CD1c-positive myeloid dendritic cell (primary cell): ENCODE results near the gene PIGN.
A peak's percentile ranks its signal among the peaks of the same experiment; 100 is the strongest.

ENCODE experiments used
- DNase-seq: peaks from one replicate; pipeline ENCODE4 v3.0.0-alpha.2; 2016; ENCODE audit errors: extremely low spot score

The PIGN gene

DNA sequence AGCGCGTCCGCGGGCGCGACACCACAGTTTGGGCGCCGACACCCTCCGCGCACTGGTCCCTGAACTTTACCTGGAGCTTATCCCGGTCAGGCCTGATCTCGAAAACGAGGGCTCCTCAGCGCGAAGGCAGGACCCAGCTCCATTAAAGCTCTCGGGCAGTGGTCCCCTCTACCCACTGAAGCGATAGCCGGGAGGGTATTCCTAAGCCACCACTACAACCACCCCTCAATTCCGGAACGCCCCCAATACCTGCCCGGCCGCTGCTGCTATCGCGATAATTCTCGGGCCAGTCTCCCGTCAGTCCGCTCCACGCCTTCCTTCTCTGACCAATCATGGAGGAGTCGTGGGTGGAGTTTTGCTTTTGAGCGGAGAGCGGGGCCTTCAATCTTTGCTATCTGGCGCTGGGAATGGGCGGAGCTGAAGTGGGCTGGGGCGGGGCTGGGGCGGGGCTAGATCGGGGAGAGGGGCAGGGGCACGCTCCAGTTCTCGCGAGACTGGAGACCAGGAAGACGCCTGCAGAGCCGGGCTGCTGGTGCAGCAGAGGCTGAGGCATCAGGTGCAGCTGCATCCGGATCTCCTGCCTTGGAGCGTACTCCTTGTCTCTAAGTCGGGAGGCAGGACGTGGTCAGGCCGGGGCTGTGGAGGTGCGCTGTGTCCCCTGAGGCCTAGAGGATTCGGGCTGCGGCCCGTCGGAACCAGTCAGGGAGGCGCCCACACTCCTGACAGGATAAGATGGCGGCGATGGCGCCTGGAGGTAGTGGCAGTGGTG, at the start of gene PIGN, which contains the start of gene RELCH:
Gene PIGN, minus strand, starts transcription at position 283 of the 769 bp plus-strand sequence. CDS start 25,703 bp downstream, outside the sequence.
Gene RELCH, plus strand, starts transcription at position 482 of the 769 bp plus-strand sequence. Its CDS starts 251 bp downstream, at position 733.
- peak; percentile 99 for DNase-seq

DNA sequence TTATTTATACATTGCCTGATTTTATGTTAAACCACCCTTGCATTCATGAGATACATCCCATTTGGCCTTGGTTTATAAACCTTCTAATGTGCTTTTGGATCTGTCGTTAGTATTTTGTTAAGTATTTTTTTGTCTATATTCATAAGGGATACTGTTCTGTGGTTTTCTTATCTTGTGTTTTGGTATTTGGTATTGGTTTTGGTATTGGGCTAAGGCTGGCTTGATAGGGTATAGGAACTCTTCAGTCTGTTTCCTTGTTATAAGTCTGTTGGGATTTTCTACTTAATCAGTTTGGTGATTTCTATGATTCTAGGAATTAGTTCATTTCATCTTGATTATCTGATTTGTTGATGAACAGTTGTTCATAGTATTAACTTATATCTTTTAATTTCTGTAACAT, 49.4 kb upstream of the PIGN start:
- DNase-seq, result no peak

DNA sequence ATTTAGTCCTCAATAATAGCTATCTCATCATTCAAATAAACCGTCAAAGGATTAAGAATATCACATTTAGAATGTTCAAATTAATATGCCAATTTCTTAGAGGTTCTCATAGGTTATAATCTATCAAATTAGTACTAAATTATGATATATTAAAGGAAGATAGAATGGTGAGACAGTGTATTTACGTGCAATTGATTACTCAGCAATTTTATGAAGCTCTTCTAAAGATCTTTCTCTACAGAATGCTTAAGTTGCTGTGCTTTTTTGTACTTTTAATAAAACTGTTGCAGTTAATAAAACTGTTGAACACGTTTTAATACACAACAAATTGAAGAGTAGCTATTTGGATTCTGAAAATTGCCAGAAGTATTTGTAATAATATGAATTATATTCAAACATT, 39.2 kb upstream of the PIGN start:
- no peak for DNase-seq

DNA sequence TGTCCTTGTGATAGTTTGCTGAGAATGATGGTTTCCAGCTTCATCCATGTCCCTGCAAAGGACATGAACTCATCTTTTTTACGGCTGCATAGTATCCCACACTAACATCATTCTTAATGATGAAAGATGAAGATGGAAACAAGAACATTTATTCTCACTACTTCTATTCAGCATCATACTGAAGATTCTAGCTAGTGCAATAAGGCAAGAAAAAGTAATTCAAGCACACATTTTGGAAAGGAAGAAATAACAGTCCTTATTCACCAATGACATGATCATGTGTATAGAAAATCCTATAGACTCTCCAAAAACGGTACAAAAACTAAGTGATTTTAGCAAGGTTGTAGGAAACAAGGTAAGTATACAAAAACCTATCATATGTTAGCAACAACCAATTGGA, 37.4 kb upstream of the PIGN start:
- no peak for DNase-seq

GRCh38 chr18:62214790-62215189, 27.9 kb upstream of the PIGN start:
- no peak for DNase-seq

DNA sequence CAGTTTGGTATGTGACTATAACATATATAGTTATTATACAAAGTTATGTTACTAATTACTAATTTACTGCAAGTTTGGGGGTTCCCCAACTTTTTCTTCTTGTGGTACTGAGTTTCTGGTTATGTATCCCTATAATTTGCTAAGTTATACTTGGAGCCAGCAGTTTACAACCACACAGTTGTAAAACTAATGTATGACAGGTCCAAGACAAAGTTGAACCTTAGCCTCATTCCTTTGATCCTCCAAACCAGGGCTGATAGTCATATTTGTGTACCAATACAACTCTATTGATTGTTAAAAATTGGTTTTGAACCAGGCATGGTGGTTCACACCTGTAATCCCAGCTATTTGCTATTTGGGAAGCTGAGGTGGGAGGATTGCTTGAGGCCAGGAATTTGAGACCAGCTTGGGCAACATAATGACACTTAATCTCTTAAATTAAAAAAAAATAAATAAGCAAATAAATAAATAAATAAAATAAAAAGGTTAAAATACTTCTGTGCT, 24.5 kb upstream of the PIGN start:
- no peak for DNase-seq

DNA sequence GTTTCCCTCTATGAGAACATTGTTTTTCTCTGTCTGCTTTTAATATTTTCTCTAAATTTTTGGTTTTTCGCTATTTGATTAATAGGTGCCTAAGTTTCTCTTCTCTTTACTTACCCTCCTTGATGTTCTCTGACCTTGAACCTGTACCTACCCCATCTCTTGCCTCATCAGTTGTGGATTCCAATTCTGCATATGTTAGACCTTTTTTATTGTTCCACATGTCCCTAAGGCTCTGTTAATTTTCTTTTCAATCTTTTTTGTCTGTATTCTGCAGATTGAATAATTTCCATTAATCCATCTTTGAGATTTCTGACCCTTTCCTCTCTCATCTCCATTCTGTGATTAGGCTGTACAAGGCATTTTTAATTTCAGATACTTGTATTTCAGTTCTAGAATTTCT, 23.3 kb upstream of the PIGN start:
- DNase-seq, result no peak

DNA sequence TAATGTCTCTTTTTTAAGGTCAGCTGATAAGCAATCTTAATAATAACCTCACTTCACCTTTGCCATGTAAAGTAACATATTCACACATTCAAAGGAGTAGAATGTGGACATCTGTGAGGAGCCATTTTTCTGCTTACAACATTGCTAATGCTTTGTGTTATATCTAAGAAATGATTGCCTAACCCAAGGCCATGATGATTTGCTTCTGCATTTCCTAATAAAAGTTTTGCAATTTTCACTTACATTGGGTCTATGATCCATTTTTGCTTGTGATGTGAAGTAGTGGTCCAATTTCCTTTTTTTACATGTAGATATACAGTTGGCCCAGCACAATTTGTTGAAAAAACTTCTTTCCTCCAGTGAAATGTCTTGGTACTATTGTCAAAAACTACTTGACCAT, 22.2 kb upstream of the PIGN start:
- DNase-seq, result peak; percentile 66

GRCh38 chr18:62206593-62206992, 19.7 kb upstream of the PIGN start:
- DNase-seq, result no peak

- DNase-seq, result no peak
These were observed 19.0 kb upstream of the PIGN start for GRCh38 chr18:62205824-62206223.

DNA sequence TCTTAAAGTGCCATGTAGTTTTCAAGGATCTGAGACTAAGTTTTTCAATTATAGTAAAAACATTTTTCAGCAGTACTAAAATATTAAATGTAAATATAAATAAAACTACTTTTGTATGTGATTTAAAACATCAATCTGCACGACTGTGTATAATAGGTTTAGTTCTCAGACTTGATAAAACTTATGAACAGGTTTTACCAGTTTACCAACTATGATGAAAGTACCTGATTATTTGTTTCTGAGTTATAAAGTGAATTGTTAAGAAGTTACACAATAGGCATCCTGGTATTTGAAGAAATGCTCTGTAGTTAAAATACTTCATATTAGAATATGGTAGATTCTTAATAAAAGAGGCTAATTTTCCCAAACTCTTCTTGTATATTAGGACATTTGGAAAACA, 15.0 kb upstream of the PIGN start:
- no peak for DNase-seq

DNA sequence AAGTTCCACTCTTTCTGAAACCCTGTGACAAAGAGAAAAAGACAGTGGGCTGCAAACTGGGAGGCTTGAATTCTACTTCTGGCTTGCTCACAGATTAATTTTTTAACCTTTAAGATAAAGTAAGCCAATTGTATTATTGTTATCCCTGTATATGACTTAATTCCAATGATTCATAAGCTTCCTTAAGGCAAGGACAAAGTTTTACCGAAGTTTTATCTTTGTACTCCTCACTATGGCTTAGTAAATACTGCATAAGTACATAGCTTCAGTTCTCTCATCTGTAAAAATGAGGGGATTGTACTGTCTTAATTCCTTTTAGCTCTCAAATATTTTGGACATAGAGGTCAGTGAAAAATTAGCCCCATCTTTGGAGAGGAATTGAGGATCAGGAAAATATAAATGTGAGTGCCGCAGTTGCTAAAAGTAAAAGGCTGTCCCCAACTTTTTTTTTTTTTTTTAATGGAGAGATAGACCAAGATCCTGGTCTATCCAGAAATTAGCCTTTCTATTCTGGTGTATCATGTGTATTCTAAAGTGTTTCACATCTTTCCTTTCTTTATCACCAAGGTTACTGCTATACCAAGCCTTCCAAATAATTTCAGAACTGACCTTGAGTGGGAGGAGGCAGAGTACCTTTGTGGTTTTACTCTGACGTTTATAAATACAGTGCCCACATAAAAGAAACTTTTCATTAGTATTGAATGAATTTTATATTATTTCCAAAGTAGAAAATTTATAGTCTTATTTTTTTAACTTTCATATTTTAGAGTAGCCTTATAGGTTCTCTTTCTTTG, 13.5 kb upstream of the PIGN start:
- DNase-seq, result no peak

GRCh38 chr18:62199629-62200028, 12.8 kb upstream of the PIGN start:
- DNase-seq, result no peak

DNA sequence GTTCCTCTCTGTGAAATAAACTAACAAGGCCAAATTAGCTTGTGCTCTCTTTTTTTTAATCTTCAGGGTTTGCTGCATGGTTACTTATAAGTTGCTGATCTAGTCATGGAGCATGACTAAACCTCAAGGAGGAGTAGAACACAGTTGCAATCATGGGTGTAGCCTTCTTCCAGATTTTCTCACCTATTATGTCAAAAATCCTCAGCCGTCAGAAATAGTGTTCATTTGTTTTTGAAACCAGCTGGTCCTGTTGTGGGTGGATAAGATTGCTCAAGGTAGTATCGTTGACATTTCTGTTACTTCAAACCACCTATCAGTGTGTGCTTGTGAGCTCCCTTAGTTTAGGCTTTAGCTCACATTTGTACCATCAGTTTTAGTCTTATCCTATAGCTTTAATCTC, 11.4 kb upstream of the PIGN start:
- DNase-seq, result no peak

DNA sequence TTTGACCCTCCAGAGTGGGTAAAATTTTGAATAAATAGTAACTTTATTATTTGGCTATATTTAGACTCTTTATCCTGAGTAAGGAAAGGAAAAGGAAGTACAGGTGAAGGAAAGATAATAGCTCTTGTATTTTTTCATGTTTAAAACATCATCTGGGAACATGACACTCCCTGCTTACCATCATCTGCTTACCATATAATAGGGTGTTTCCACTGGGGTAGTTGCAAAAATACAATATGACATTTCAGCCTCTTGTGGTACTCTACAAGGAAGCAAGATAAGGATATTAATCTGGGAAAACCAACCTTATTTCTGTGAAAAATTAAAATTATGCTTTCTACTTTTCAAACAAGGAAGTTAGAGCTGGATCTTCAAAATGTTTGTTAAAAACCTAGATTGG, 10.1 kb upstream of the PIGN start:
- DNase-seq, result no peak

DNA sequence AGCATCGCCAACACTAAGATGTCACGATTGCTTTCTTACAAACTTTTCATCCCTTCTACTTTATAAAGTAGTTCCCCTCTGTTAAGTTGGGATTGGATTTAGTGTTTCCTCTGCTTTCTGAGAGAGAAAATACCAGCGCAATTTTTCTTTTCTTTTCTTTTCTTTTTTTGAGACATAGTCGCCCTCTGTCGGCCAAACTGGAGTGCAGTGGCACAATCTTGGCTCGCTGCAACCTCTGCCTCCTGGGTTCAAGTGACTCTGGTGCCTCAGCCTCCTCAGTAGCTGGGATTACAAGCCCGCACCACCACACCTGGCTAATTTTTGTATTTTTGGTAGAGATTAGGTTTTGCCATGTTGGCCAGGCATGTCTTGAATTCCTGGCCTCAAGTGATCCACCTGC, 9.2 kb upstream of the PIGN start:
- DNase-seq, result no peak

DNA sequence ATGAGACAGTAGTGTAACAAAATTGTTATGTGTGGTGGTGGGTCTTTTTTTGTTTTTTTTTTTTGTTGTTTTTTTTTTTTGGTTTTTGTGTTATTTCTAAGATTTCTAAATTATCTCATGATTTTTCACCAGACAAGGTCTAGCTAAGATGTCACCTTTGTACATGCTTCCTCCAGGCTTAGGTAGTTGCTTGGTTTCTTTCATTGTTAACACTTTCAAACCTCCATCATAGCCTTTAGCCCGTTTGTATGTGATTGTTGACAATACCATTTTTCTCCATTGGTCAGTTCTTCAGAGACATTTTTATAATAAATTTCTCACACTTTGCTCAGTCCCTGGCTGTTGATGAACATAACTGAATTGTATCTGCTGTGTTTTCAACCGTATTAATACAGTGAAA, 2.4 kb upstream of the PIGN start:
- no peak for DNase-seq

DNA sequence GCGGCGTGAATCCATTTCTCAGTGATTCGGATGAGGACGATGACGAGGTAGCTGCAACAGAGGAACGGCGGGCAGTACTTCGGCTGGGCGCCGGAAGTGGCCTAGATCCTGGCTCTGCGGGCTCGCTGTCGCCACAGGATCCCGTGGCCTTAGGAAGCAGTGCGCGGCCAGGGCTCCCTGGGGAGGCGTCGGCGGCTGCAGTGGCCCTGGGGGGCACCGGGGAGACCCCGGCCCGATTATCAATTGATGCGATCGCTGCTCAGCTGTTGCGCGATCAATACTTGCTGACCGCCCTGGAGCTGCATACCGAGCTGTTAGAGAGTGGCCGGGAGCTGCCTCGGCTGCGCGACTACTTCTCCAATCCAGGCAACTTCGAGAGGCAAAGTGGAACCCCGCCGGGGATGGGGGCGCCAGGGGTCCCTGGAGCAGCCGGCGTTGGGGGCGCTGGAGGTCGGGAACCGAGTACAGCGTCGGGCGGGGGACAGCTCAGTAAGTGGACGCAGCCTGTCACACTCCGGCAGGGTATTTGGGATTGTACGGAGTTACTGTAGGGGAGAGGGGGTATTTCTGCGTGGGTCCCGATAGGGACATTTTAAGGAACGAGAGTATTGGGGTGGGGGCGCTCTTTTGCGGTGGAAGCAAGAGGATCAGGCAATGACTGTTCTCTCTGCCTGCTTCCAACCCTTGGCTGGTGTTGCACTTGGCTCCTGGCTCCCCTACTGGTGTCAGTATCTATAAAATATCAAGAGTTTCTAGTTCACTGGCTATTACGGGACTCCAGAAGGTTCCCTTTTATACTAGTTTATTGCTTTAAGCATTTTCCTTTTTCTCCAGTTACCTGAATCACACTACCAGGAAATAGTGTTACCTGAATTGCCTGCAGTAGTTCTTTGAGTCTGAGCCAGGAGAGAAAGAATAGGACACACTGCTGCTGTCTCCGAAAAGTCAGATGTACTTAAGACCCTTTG, 971 bp upstream of the PIGN start:
- peak; percentile 47 for DNase-seq

GRCh38 chr18:62186499-62186773, 420 bp downstream of the PIGN start:
- DNase-seq, result peak; percentile 51

GRCh38 chr18:62183578-62184195, 3.2 kb downstream of the PIGN start:
- DNase-seq, result peak; percentile 80

DNA sequence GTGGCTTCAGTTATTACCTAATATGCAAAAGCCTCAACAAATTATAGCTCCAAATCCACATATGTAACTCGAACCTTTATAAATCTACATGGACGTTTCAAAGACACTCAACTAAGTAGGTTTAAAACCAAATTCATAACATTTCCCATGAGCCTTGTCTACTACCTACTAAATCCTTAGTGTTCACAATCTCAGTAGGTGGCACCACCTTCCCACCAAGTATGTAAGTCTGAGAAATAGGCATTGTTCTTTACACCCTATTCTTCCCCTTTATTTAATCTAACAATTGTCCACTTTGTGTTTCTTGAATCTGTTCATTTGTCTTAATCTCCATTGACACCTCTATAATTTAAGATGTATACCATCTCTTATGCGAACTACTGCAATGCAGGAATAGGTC, 4.6 kb downstream of the PIGN start:
- DNase-seq, result no peak

DNA sequence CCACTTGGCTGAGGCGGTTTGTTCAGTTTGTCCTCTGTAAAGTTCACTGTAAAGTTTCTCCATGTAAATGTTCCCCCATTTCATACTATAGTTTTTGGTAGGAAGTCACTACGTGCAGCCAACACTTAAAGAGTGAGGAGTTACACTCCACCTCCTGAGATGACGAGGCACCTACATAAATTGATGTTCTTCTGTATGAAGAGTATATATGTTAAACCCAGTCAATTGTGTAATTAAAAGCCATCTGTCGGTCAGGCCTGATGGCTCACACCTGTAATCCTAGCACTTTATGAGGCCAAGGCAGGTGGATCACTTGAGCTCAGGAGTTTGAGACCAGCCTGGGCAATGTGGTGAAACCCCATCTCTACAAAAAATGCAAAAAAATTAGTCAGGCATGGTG, 7.6 kb downstream of the PIGN start:
- DNase-seq, result no peak
